Hematopoietic multipotent progenitor cell treated with erythropoietin and hydrocortisone succinate and interleukin-3 and kit ligand, for 17 days (in vitro differentiated cells): ENCODE results near the gene PLCD3.

ENCODE experiments used
- DNase-seq: peaks from one replicate; pipeline ENCODE4 v3.0.0-alpha.2; 2015; ENCODE audit warnings: low spot score

PLCD3 gene

GRCh38 chr17:45116434-45117016, 15.8 kb downstream of the PLCD3 start:
- DNase-seq, result no peak

GRCh38 chr17:45115871-45116270, 16.4 kb downstream of the PLCD3 start:
- no peak for DNase-seq

- no peak for DNase-seq
Observed at GRCh38 chr17:45115015-45115625, 17.2 kb downstream of the PLCD3 start.

- no peak for DNase-seq
Observed at GRCh38 chr17:45114117-45114932, 18.0 kb downstream of the PLCD3 start.

- no peak for DNase-seq
Observed at GRCh38 chr17:45113424-45113754, 18.9 kb downstream of the PLCD3 start.

GRCh38 chr17:45112559-45113423, 19.5 kb downstream of the PLCD3 start:
- DNase-seq, result no peak

GRCh38 chr17:45111850-45112249, 20.5 kb downstream of the PLCD3 start:
- DNase-seq, result no peak

- DNase-seq, result no peak
Observed at GRCh38 chr17:45110676-45111611, 21.4 kb downstream of the PLCD3 start.

- DNase-seq, result no peak
Observed at GRCh38 chr17:45108595-45109521, 23.5 kb downstream of the PLCD3 start.

- DNase-seq, result no peak
Observed at GRCh38 chr17:45108051-45108450, 24.3 kb downstream of the PLCD3 start.

GRCh38 chr17:45107293-45108010, 24.9 kb downstream of the PLCD3 start:
- no peak for DNase-seq

- DNase-seq, result no peak
Observed at GRCh38 chr17:45106582-45106981, 25.7 kb downstream of the PLCD3 start.

- DNase-seq, result no peak
Observed at GRCh38 chr17:45106096-45106495, 26.2 kb downstream of the PLCD3 start.

- no peak for DNase-seq
Observed at GRCh38 chr17:45104907-45105624, 27.2 kb downstream of the PLCD3 start.

GRCh38 chr17:45104497-45104896, 27.8 kb downstream of the PLCD3 start:
- DNase-seq, result no peak

- no peak for DNase-seq
Observed at GRCh38 chr17:45104029-45104428, 28.3 kb downstream of the PLCD3 start.

- no peak for DNase-seq
Observed at GRCh38 chr17:45103269-45103795, 29.0 kb downstream of the PLCD3 start.

GRCh38 chr17:45102856-45103255, 29.5 kb downstream of the PLCD3 start:
- DNase-seq, result no peak
